Stomach (tissue), 4 donors: ENCODE measurements around the gene ZBED6.

ENCODE experiments used
- CTCF ChIP-seq, 7 experiments: fragments of 450-650 bp in 4 of 7; fragments of 200-600 bp in 3 of 7; sonication (generic) in 3 of 7; IDR thresholded peaks; one replicate each; pipeline ENCODE4 v1.5.1; 2016 to 2019; ENCODE audit warnings: antibody characterized with exemption in 7 of 7, control low read depth in 2 of 7, mild to moderate bottlenecking in 1 of 7
- EP300 ChIP-seq: sonication (generic); formaldehyde crosslinking; IDR thresholded peaks from one replicate; pipeline ENCODE4 v1.6.1; 2017; ENCODE audit warnings: antibody characterized with exemption
- POLR2A ChIP-seq, 4 donors: fragments of 450-650 bp; IDR thresholded peaks; one replicate each; pipeline ENCODE4 v1.6.1; 2016; ENCODE audit warnings: antibody characterized with exemption in 4 of 4, control low read depth in 2 of 4, mild to moderate bottlenecking in 1 of 4, moderate library complexity in 1 of 4

- TF ChIP-seq CTCF (IDR thresholded peaks at IDR 0.05) (no peak), POLR2A (IDR thresholded peaks at IDR 0.05) (no peak), EP300 (no peak)
These were observed 3.9 kb upstream of the ZBED6 start for GRCh38 chr1:203791498-203791897.
